DND-41 (cell line): ENCODE results near the gene PRPSAP2.

Source experiments
- EZH2 ChIP-seq: IDR thresholded peaks from 3 replicates; pipeline ENCODE4 v1.6.1; 2012; ENCODE audit warnings: borderline replicate concordance, low read depth, mild to moderate bottlenecking, moderate library complexity, low read length, inconsistent platforms; ENCODE audit not compliant: severe bottlenecking
- TF ChIP-seq, protein P1 (sequence below): IDR thresholded peaks from 2 replicates; pipeline ENCODE4 v1.5.1; 2012; ENCODE audit warnings: borderline replicate concordance, low read length, moderate library complexity, mild to moderate bottlenecking; ENCODE audit not compliant: poor library complexity, severe bottlenecking; ENCODE audit errors: extremely low read depth

DNA sequence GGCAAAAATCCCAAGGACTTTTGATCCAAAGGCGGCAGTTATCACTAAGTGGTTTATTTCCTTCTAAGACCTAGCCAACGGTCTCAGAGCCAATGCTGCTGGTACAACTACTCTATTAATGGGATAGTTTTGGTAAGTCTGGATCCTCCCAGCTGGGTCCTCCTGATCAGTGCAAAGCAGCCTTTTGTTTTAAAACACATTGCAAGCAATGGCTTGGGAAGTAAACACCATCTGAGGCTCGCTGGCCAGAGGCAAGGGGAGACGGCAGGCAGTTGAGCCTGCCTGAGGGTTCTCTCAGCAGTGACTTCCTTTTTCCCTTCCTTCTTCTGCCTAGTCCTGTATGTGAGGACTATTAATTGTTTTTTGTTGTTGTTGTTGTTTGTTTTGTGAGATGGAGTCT lies 92.4 kb downstream of the PRPSAP2 start:
- TF ChIP-seq, protein P1, sequence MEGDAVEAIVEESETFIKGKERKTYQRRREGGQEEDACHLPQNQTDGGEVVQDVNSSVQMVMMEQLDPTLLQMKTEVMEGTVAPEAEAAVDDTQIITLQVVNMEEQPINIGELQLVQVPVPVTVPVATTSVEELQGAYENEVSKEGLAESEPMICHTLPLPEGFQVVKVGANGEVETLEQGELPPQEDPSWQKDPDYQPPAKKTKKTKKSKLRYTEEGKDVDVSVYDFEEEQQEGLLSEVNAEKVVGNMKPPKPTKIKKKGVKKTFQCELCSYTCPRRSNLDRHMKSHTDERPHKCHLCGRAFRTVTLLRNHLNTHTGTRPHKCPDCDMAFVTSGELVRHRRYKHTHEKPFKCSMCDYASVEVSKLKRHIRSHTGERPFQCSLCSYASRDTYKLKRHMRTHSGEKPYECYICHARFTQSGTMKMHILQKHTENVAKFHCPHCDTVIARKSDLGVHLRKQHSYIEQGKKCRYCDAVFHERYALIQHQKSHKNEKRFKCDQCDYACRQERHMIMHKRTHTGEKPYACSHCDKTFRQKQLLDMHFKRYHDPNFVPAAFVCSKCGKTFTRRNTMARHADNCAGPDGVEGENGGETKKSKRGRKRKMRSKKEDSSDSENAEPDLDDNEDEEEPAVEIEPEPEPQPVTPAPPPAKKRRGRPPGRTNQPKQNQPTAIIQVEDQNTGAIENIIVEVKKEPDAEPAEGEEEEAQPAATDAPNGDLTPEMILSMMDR, result no peak
- TF ChIP-seq EZH2, result no peak
